Measurements from ENCODE around the gene OOSP2. TPM values are rescaled to one million over a fixed set of nuclear protein-coding genes. Genes with fewer than 3 reads are reported as not detected.
"Not testable (repeated sequence)": the region's sequence is repeated elsewhere in the genome, so short reads cannot be mapped to it uniquely, and the experiment has no call there.

OOSP2 gene
- total and polyA plus RNA-seq, 2 donors (not counting 1 experiment from before 2014, with no cell fraction given), result not detected

DNA sequence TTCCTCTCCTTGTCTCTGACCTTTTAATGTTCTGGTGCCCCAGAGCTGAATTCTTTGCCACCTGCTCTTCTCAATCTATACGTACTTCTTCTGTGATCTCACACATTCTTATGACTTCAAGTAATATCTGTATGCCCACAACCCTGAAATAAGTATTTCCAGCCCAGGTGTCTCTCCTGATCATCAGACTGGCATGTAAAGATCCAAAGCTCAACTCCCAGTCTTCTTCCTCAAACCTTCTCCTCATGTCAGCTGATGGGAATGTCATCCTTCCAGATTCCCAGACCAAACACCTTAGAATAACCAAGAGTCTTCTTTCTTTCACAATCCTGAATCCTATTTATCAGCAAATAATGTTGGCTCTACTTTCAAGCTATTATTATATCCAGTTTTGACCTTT, 25.6 kb downstream of the OOSP2 start:
- TF ChIP-seq, protein P1, sequence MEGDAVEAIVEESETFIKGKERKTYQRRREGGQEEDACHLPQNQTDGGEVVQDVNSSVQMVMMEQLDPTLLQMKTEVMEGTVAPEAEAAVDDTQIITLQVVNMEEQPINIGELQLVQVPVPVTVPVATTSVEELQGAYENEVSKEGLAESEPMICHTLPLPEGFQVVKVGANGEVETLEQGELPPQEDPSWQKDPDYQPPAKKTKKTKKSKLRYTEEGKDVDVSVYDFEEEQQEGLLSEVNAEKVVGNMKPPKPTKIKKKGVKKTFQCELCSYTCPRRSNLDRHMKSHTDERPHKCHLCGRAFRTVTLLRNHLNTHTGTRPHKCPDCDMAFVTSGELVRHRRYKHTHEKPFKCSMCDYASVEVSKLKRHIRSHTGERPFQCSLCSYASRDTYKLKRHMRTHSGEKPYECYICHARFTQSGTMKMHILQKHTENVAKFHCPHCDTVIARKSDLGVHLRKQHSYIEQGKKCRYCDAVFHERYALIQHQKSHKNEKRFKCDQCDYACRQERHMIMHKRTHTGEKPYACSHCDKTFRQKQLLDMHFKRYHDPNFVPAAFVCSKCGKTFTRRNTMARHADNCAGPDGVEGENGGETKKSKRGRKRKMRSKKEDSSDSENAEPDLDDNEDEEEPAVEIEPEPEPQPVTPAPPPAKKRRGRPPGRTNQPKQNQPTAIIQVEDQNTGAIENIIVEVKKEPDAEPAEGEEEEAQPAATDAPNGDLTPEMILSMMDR (IDR thresholded peaks at IDR 0.05), result no peak
- TF ChIP-seq EZH2 (IDR thresholded peaks at IDR 0.05; ENCODE audit: borderline replicate concordance, insufficient read depth, low read depth, low read length, poor library complexity, severe bottlenecking), result no peak
- Histone ChIP-seq H3K27ac (ENCODE audit: low read length in 2 of 2) (no peak overlapping the region), H3K4me3 (ENCODE audit: control extremely low read depth in 1 of 5, extremely low read depth in 1 of 5, insufficient read depth in 1 of 5, low read depth in 2 of 5, low read length in 4 of 5) (no peak overlapping the region), H3K79me2 (ENCODE audit: control insufficient read depth, insufficient read depth, low read length) (no peaks in the 10 kb centered on the region), H3K4me2 (replicated peaks; ENCODE audit: low read depth, low read length, poor library complexity, severe bottlenecking) (no peak overlapping the region), H3K4me1 (ENCODE audit: control insufficient read depth in 2 of 2, insufficient read depth in 2 of 2, low read length in 2 of 2) (peaks cover 3 to 6% of the 10 kb centered on the region in 2 donors), H3K9me3 (ENCODE audit: control extremely low read depth in 1 of 3, control insufficient read depth in 2 of 3, insufficient read depth in 1 of 3, low read length in 2 of 3) (no peaks in the 10 kb centered on the region), H2AFZ (ENCODE audit: insufficient read depth, low read depth, low read length, poor library complexity, severe bottlenecking) (no peak overlapping the region), H3K9ac (ENCODE audit: low read length) (no peak overlapping the region), H3K36me3 (replicated peaks in 1 of 2; ENCODE audit: control extremely low read depth in 1 of 2, control insufficient read depth in 1 of 2, extremely low read depth in 1 of 2, insufficient read depth in 2 of 2, low read length in 1 of 2) (no peaks in the 10 kb centered on the region), H4K20me1 (ENCODE audit: control insufficient read depth, insufficient read depth, low read length, poor library complexity, severe bottlenecking) (no peaks in the 10 kb centered on the region), H3K27me3 (replicated peaks in 1 of 4; ENCODE audit: control extremely low read depth in 1 of 4, control insufficient read depth in 3 of 4, insufficient read depth in 4 of 4, low read length in 3 of 4) (no peaks in the 10 kb centered on the region)
- ChIA-PET CTCF (no interaction called here), POLR2A (no interaction called here)
- WGBS (ENCODE audit: insufficient coverage), result 78% methylated on average over 1 of the region's 1 CpG
- Mint-ChIP-seq H3K27me3 (peaks cover 10% of the 10 kb centered on the region), H3K4me1 (peaks cover 4% of the 10 kb centered on the region), H3K9me3 (ENCODE audit: insufficient read depth) (no peaks in the 10 kb centered on the region), H3K27ac (no peak overlapping the region), H3K4me3 (no peak overlapping the region)
- ATAC-seq (ENCODE audit: low read depth) (no peak), DNase-seq (no peak)
- intact Hi-C loops (cut with micrococcal nuclease), result no loop called here

DNA sequence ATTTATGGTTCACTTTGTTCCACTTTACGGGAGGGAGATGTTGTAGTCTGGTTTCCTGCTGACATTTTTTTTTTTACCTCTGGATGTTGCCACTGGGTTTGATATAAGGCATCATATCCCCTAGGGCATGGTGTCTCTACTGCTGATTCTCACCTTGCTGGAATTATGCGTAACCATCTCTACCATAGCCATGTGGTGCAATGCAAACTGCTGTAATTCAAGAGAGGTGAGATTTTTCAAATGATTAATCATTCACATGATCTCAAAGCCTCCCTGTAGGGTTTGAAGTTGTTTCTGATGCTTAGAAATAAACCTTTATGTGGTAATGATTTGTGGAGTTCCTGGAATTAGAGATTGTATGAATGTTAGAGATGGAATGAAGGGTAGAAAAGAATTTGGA, 29.2 kb downstream of the OOSP2 start:
- intact Hi-C loops (cut with micrococcal nuclease), result no loop called here
- Mint-ChIP-seq H3K27ac (no peak overlapping the region), H3K4me1 (no peaks in the 10 kb centered on the region), H3K27me3 (peaks cover 15% of the 10 kb centered on the region), H3K4me3 (no peak overlapping the region), H3K9me3 (ENCODE audit: insufficient read depth) (no peaks in the 10 kb centered on the region)
- no peaks in the 10 kb centered on the region for H3K27me3 ChIP-seq (replicated peaks in 1 of 4; ENCODE audit: control extremely low read depth in 1 of 4, control insufficient read depth in 3 of 4, insufficient read depth in 4 of 4, low read length in 3 of 4)
- no peak for TF ChIP-seq EZH2 (IDR thresholded peaks at IDR 0.05; ENCODE audit: borderline replicate concordance, insufficient read depth, low read depth, low read length, poor library complexity, severe bottlenecking)
- DNase-seq (no peak), ATAC-seq (ENCODE audit: low read depth) (no peak)
- no peaks in the 10 kb centered on the region for H3K79me2 ChIP-seq (ENCODE audit: control insufficient read depth, insufficient read depth, low read length)
- H3K9me3 ChIP-seq (ENCODE audit: control extremely low read depth in 1 of 3, control insufficient read depth in 2 of 3, insufficient read depth in 1 of 3, low read length in 2 of 3), result peaks cover 0 to 7% (median 0%) of the 10 kb centered on the region in 3 donors
- no peak overlapping the region for H2AFZ ChIP-seq (ENCODE audit: insufficient read depth, low read depth, low read length, poor library complexity, severe bottlenecking)
- POLR2A ChIA-PET, result no interaction called here
- WGBS (ENCODE audit: insufficient coverage), result no CpG with 5 or more reads among the region's 2 CpGs
- H3K4me2 ChIP-seq (replicated peaks; ENCODE audit: low read depth, low read length, poor library complexity, severe bottlenecking), result no peak overlapping the region
- H3K4me3 ChIP-seq (ENCODE audit: control extremely low read depth in 1 of 5, extremely low read depth in 1 of 5, insufficient read depth in 1 of 5, low read depth in 2 of 5, low read length in 4 of 5), result no peak overlapping the region
- H3K4me1 ChIP-seq (ENCODE audit: control insufficient read depth in 2 of 2, insufficient read depth in 2 of 2, low read length in 2 of 2), result peaks cover 0 to 2% of the 10 kb centered on the region in 2 donors
- H3K36me3 ChIP-seq (replicated peaks in 1 of 2; ENCODE audit: control extremely low read depth in 1 of 2, control insufficient read depth in 1 of 2, extremely low read depth in 1 of 2, insufficient read depth in 2 of 2, low read length in 1 of 2), result no peaks in the 10 kb centered on the region
- H4K20me1 ChIP-seq (ENCODE audit: control insufficient read depth, insufficient read depth, low read length, poor library complexity, severe bottlenecking), result no peaks in the 10 kb centered on the region
- H3K9ac ChIP-seq (ENCODE audit: low read length), result no peak overlapping the region
- no peak overlapping the region for H3K27ac ChIP-seq (ENCODE audit: low read length in 2 of 2)
- CTCF ChIA-PET, result no interaction called here

DNA sequence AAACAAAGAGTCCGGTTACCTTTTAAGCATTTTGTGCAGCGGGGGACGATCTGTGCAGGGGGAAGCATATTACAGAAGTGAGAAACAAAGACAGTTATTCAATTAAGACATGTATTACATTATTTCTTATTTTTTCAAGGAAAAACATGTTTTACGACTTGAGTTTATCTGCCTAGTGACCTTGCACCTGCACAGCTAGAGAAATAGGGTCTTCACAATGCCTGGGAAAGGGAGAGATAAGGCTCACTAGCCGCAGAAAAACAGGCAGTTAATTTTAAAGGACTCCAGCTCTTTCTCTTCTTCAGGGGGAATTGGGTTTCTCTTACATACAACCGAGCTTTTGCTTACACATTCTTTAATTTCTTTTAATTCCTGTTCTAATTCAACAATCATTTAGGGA, 31.4 kb downstream of the OOSP2 start:
- H3K9me3 Mint-ChIP-seq (ENCODE audit: insufficient read depth); DNase-seq; H3K4me3 ChIP-seq (ENCODE audit: control extremely low read depth in 1 of 5, extremely low read depth in 1 of 5, insufficient read depth in 1 of 5, low read depth in 2 of 5, low read length in 4 of 5); H3K4me2 ChIP-seq (replicated peaks; ENCODE audit: low read depth, low read length, poor library complexity, severe bottlenecking); POLR2A ChIA-PET; ATAC-seq (ENCODE audit: low read depth); H3K4me1 Mint-ChIP-seq; intact Hi-C loops (cut with micrococcal nuclease); H2AFZ ChIP-seq (ENCODE audit: insufficient read depth, low read depth, low read length, poor library complexity, severe bottlenecking); H3K9ac ChIP-seq (ENCODE audit: low read length); H3K79me2 ChIP-seq (ENCODE audit: control insufficient read depth, insufficient read depth, low read length); H3K9me3 ChIP-seq (ENCODE audit: control extremely low read depth in 1 of 3, control insufficient read depth in 2 of 3, insufficient read depth in 1 of 3, low read length in 2 of 3); H3K27ac ChIP-seq (ENCODE audit: low read length in 2 of 2); CTCF ChIA-PET; H3K4me1 ChIP-seq (ENCODE audit: control insufficient read depth in 2 of 2, insufficient read depth in 2 of 2, low read length in 2 of 2); H4K20me1 ChIP-seq (ENCODE audit: control insufficient read depth, insufficient read depth, low read length, poor library complexity, severe bottlenecking); H3K36me3 ChIP-seq (replicated peaks in 1 of 2; ENCODE audit: control extremely low read depth in 1 of 2, control insufficient read depth in 1 of 2, extremely low read depth in 1 of 2, insufficient read depth in 2 of 2, low read length in 1 of 2); H3K4me3 Mint-ChIP-seq; H3K27me3 ChIP-seq (replicated peaks in 1 of 4; ENCODE audit: control extremely low read depth in 1 of 4, control insufficient read depth in 3 of 4, insufficient read depth in 4 of 4, low read length in 3 of 4); H3K27ac Mint-ChIP-seq: not testable (repeated sequence)
- H3K27me3 Mint-ChIP-seq, result peaks cover 22% of the 10 kb centered on the region
- WGBS (ENCODE audit: insufficient coverage), result no CpG with 5 or more reads among the region's 6 CpGs
